Middle frontal gyrus (tissue), 1 donor: ENCODE results near the gene NOTCH2.

ENCODE experiments used
- DNase-seq: peaks from one replicate; pipeline ENCODE4 v3.0.0-alpha.2; 2015; ENCODE audit warnings: low spot score; ENCODE audit errors: extremely low spot score

Gene NOTCH2

DNA sequence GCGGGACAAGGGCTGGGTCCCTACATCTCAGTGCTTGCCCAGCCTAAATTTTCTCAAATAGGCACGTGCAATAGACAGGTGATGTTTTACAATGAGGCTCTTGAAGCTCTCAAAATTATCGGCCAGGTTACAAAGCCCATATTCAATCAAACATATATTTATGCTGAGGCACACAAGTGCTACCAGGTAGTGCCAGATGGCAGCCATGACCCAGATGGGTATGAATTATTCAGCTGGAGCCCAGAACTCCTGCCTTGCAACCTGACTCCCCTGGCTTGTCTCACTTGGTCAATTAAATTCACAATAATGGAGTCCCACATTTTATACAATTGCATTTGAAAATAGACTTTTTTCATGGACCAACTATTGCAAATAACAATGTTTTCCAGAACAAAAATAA, 160.8 kb downstream of the NOTCH2 start:
- no peak for DNase-seq

DNA sequence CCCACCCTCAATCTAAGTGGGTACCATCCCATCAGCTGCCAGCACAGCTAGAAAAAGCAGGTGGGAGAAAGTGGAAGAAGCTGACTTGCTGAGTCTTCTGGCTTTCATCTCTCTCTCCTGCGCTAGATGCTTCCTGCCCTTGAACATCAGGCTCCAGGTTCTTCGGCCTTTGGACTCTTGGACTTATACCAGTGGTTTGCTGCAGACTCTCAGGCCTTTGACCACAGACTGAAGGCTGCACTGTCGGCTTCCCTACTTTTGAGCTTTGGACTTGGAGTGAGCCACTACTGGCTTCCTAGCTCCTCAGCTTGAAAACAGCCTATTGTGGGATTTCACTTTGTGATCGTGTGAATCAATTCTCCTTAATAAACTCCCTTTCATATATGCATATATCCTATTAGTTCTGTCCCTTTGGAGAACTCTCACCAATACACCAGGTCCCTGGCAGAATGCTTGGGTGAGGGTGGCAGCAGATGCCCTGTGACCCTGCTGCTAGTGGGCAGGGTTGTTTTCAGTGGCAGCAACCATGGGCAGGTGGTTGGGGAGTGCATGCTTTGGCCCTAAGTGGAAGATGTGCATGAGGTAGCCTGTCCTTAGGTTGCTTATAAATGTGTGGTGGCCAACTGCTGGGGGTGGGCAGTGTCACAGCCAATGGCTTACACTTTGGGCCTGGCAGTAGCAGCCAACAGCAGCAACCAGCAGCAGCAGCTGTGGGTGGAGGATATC, 162.4 kb downstream of the NOTCH2 start:
- DNase-seq: no peak

DNA sequence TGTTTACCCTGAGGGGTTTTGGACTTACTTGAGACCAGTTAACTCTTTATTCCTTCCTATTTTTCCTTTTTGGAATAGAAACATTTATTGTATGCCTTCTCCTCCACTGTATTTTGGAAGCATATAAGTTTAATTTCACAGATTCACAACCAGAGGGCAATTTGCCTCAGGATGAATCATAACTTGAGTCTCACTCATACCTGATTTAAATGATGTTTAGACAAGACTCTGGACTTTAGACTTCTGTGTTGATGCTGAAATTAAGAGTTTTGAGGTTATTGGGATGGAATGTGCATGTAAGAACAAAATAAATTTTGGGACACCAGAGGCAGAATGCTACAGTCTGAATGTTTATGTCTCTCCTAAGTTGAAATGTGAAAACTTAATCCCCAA, 166.0 kb downstream of the NOTCH2 start:
- DNase-seq: no peak

DNA sequence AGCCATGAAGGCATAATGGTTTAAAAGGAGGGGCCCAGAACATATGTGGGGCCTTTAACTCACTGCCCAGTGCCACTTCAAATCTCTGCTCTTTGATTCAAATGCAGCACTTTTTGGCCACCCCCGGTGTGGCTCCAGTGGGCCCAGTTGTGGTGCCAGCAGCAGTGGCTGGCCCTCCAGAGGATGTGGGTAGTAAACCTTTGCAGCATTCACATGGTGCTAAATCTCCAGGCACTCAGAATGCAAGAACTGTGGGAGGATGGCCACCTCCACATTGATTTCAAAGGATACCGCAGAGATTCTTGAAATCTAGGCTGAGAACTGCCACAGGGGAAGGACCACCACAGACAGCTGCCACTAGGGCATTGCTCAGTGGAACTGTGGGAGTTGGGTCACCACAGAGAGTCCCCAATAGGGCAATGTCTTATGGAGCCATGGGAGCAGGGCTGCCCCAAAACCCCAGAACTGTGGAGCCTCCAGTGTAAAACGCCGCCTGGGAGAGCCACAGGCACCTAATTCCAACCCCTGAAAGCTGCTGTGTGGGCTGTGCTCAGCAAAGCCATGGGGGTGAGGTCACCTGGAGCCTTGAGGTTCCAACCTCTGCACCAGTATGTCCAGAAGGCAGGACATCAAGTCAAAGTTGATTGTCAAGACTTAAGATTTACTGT, 166.6 kb downstream of the NOTCH2 start:
- peak; percentile 3 for DNase-seq

DNA sequence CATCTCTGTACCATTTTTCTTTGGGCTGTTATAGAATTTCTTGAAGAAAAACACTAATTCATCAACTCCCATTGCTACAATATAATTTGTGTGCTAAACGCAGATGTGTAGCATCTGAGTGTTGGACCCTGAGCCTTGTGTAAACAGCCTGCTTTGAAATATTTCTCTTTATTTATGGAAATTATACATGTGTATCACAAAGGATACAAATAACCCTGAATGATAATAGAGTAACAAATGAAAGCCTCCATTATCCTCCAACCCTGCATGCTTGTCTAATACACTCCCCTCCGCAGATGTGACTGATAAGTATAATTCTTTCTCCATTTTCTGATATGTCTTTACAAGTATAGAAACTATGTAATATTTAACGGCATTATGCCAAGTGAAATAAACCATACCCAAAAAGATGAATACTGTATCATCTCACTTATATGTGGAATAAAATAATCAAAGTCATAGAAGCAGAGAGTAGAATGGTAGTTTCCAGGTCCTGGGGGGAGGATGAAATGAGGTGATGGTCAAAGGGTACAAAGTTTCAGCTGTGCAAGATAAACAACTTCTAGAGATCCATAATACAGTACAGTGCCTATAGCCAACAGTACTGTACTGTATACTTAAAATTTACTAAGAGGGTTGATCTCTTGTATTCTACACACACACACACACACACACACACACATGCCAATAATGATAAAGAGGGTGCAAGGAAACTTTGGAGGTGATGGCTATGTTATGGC, 170.3 kb downstream of the NOTCH2 start:
- no peak for DNase-seq

DNA sequence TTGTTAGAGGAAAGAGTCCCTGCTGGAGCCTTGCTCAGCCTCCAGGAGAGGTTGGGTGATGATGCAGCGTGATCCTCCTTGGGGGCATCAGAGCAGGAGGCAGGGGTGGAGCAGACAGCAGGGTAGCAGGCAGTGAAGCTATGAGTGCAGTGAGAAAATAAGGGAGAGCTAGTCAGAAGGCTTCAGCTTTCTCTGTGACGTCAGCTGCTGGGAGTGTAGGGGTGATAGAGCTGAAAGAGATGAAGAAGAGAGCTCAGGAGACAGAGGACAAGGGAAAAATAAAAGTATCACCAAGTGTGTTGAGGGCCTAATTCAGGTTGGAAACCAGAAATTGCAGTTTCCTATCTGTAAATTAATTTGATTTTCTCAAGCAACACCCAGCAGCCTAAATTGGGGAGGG, 170.9 kb downstream of the NOTCH2 start:
- no peak for DNase-seq

DNA sequence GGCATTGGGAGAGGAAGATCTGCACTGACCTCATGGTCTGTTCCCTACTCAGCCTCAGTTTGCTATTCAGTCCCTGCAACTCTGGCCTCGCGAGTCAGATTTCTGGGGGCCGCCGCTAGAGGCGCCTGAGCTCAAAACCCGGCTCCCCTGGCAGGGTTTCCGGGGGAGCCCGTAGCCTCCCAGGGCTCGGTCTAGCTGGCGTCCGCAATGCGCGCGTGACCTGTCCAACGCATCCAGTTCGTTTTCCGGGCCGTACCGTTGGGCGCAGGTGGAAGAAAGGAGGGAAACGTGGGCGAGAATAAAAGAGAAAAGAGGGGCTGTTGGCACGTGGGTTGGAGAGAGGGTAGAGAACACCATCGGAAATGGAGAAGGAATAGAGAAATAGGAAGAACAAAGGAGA, 173.2 kb downstream of the NOTCH2 start, which contains the start of gene ADAM30:
TSS of gene ADAM30 (minus strand) at position 213 of the 400 bp plus-strand sequence. CDS start at position 34, 179 bp downstream.
- no peak for DNase-seq

DNA sequence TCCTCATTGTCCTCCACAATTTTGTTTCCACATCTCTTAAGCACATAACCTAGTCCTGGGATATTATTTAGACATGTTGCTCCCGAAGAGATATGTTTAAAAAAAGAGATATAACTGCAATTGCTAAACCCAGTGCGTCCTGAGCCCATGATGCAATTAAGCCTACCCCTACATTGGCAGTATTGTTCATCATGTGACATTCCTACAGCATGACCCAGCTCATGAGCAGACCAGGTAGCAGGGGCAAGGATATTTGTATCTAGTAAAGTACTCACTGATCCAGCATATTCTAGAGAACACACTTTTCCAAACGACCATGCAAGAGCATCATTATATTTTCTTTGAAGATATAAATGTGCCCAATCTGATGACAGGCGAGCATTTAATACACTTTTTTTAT, 174.4 kb downstream of the NOTCH2 start:
- no peak for DNase-seq

DNA sequence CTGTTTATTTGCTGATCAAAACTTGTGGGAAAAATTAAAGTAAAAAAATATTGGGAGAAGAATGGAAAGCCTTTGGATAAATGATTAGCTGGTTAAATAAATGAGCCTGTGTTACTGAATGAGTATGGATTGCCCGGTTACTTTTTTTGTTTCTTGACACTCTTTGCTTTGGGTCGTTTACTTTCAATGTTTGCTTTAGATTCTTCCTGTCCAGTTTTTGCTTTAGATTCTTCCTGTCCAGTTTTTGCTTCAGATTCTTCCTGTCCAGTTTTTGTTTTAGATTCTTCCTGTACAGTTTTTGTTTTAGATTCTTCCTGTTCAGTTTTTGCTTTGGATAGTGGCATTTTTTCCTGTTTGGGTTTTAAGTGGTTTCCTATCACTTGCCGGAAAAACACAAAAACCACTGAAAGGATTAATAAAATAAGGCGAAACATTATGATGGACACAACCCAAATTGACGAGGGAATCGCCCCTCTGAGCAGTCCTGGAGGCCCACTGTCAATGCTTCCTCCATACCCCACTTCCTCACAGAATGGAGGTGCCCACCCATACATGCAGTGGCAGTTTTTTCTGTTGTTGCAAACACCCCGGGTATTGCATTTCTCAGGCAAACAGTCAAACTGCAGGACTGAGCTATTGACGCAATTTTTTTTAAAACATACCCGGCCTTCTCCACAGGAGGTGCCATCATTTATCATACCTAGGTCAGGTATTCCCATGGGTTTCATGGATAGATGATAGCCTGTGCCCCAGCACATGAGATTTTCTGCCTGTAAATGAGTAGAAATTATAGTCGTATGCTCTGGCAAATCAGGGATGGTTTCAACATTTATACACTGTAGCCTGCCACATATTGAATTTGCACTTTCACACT, 175.4 kb downstream of the NOTCH2 start:
- DNase-seq: no peak

DNA sequence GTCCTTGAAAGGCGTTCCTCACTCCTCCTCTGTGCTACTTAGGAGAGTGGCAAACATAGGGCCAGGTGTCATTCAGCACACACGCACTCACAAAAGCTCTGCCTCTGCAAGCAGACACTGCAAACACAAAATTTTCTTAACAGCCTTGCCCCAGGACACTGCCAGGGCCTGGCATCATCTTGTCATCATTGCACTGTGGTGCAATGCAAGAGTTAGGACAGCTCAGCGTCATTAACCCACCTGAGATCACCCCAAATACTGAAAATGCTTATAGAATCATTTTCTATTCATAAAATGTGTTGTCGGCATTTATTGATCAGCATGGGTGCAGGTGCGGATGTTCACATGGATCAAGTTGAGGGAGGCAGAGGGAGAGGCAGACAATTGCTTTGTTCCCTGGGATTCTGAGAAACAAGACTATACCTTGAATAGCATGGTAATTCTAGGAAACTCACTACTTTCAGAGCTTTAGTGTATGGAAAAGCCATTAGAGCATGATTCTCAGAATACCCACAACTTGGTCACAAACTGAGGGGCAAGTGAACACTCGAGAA, 176.1 kb downstream of the NOTCH2 start:
- no peak for DNase-seq

DNA sequence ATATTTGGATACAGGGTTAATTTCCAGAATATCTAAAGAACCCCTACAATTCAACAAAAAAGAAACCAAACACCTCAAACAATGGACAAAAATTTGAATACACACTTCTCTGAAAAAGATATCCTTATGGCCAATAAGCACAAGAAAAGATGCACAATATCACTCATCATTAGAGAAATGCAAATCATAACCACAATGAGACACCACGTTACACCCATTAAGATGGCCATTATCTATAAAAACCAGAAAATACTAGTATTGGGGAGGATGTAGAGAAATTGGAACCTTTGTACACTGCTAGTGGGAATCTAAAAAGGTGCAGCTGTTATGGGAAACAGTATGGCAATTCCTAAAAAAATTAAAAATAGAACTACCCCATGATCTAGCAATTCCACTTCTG, 178.1 kb downstream of the NOTCH2 start:
- no peak for DNase-seq

DNA sequence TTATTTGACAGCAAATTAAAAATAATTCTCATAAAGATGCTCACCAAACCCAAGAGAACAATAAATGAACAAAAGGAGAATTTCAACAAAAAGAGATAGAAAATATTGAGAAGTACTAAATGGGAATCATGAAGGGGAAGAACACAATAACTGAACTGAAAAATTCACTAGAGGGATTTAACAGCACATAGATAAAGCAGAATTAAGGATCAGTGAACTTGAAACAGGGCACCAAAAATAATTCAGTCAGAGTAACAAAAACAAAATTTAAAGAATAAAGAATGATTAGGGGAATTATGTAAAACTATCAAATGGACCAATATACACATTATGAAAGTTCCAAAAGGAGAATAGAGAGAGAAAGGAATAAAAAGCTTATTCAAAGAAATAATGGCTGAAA, 181.0 kb downstream of the NOTCH2 start:
- DNase-seq: no peak

DNA sequence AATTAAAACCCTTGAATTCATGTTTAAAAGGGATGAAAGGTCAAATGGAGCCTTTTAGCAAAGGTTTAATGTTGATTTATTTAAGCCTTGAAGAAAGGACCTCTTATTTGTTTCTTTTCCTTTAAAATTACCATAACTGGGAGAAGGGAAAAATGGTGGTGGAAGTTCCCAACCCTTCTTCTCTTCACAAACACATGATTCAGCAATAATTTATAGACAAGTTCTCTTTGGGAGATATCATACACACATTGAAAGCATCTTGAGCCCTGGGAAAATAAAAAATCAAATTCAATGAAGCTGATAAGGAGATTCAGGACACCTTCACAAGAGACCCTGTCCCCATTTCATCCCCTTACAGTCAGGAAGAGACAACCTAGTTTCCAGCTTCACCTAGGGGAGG, 182.0 kb downstream of the NOTCH2 start:
- DNase-seq: no peak

DNA sequence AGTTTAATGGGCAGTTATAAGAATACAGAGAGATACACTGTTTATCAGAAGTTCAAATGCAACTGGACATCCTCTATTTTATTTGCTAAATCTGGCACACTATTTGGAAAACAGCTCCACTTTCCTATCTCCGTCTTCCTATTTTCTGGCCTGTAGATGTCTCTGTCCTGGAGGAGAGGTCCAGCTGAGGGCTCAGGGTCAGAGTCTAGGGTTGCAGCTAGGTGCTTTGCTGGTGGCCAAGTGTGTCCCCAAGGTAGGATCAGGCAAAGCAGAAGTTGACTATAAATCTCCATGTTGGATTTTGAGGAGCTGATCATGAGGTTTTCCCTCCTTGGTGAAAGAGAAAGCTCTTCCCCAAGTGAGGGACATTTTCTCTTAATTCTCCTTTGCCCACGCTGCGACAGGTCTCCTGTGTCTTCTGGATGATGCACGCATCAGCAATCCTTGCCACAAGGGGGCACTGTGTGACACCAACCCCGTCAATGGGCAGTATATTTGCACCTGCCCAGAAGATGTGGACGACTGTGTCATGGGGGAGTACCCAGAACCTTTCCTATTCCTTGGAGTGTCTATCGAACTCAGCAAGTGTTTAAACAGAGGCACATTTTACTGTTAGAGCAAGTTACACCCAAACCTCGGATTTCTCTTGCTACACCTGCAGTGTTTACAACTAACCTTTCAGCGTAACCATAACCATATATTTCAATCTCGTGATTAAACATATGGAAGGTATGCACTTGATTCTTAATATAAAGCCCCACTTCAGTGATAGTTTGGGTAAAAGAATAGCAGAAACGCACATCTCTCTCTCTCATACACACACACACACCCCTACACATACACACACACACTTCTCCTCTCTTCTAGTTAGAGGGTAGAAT, 183.3 kb downstream of the NOTCH2 start:
- no peak for DNase-seq

DNA sequence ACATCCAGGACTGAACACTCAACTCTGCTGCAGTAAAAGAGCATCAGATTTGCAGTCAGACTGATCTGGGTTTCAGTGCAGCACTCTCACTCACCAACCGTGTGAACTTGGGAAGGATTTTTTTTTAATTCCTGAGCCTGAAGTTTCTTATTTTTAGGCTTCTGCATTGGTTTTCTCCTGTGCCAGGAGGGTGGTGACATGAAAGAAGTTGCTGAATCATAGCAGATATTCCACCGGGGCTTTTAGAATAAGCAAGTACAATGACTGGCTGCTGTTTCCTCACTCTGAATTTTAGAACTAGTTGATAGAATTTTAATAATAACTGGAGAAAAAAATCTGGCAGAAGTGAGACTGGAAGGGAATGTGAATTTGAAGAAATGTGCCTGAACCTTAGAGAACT, 184.8 kb downstream of the NOTCH2 start:
- no peak for DNase-seq

DNA sequence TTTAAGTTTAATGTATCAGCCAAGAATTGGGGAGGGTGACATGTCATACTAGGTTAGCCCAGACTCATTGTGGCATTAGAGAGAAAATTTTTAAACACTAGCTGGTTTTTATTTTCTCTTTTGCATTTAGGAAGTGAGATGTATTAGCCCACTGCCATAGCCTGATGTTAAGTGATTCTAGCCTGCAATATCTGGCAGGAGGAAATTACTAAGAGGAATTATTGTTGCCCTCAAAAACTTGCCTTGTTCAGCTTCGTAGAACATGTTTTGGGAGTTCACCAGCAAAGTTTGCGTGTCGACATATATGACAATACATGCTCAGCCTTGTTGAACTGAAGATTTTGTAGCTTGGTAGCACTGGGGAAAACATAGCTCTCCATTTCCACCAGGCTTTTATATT, 185.6 kb downstream of the NOTCH2 start:
- DNase-seq: no peak

DNA sequence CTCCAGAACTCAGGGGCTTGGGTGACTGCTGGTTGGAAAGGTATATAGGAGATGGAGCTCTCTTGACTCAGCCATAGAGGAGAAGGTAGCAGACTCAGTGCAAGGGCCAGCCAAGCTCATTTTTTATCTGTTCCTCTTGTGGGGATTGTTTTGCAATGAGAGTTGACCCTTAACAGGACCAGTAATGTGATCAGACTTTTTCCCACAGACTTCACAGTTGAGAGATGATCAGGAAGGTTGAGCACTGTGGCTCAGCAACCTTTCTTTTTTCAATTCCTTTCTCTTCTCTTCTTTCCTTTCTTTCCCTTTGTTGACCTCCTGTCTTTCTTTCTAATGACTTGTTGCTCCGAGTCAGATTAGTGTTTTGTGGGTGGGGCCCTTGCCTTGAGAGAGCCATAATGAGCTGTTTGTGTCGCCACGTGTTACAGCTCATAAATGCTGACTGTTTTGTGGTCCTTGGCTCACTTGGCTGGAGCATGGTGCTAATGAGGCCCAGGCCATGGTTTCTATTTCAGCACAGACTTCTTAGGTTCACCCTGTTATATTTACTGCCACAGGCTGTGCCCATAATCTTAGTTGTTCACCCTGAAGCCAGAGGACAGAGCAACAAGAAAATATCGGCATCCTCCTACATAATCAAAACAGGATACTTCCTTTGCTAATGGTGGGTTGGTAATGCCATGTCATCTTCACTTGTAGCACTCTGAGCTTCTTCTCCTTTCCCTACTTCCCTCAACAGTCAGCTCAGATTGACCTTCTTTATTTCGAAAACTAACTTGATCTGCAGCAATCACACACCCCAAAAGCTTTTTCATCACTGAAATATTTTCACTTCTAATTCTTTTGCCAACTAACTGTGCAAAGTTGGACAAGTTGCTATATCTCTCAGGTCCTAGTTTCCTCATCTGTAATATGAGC, 187.1 kb downstream of the NOTCH2 start:
- DNase-seq: no peak

DNA sequence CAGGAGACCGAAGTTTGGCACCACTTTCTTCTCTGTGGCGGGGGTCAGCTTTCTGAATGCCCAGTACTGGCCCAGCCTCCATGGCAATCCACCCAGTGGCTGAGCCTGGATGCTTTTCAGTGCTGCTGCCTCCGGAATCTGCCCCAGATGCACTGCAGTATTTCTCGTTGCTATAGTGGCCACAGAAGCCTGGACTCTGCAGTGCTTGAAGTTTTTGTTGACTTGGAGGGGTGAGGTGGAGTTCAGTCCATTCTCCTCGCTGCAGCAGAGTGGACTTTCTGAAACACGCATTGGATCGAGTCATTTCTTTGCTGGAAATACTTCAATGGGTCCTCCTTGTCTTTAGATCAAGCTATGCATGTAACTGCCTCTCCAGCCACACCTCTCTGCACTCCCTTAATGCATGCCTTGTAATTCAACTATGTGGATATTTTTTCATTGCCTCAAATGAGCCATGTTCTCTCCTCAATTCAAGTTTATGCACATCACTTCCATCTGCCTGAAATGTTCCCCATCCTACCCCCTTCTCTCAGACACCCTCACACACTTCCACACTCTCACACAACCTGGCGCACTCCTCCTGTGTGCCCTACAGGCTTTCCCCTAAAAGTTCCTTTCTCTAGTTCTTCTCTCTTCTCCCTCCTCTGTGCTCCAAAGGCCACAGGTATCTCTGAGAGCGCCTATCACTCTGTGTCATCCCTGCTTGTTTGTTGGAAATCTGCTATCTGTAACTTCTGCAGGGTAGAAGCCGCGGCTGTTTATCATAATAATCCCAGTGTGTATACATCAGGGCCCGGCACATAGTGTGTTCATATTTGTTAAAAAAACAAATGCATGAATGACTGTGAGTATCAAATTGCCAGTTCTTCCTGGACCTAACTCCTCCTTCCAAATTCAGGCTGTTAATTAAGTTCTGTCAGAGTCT, 189.7 kb downstream of the NOTCH2 start:
- no peak for DNase-seq
